IPS DF 6.9 (cell line): ENCODE results near the gene SPEG.

ENCODE experiments used
- DNase-seq: peaks from one replicate; pipeline ENCODE4 v3.0.0-alpha.2; 2013; ENCODE audit warnings: low read depth, low spot score
- H3K27ac ChIP-seq: one replicate; pipeline ENCODE4 v1.5.1; 2013; ENCODE audit warnings: low read length, control low read depth
- H3K27me3 ChIP-seq: 2 replicates; pipeline ENCODE4 v1.6.1; 2013; ENCODE audit warnings: mild to moderate bottlenecking, low read length; ENCODE audit not compliant: control insufficient read depth, insufficient read depth
- H3K36me3 ChIP-seq: 2 replicates; pipeline ENCODE4 v1.6.1; 2013; ENCODE audit warnings: low read length; ENCODE audit not compliant: control insufficient read depth, insufficient read depth
- H3K4me1 ChIP-seq: 2 replicates; pipeline ENCODE4 v1.6.1; 2013; ENCODE audit warnings: low read length; ENCODE audit not compliant: control insufficient read depth, insufficient read depth
- H3K4me3 ChIP-seq: 2 replicates; pipeline ENCODE4 v1.5.1; 2013; ENCODE audit warnings: mild to moderate bottlenecking, low read length
- H3K9me3 ChIP-seq: 2 replicates; pipeline ENCODE4 v1.6.1; 2013; ENCODE audit warnings: low read length, inconsistent platforms; ENCODE audit not compliant: control insufficient read depth, insufficient read depth
- WGBS: extraction: QIAGEN DNeasy Blood & Tissue Kit; methylation state at CpG from one replicate; pipeline ENCODE4 v1.1.7; 2013; ENCODE audit warnings: mixed read lengths, missing lambda C conversion rate; ENCODE audit not compliant: insufficient read length, insufficient coverage; 5-methylcytosine and 5-hydroxymethylcytosine counted together

SPEG gene

DNA sequence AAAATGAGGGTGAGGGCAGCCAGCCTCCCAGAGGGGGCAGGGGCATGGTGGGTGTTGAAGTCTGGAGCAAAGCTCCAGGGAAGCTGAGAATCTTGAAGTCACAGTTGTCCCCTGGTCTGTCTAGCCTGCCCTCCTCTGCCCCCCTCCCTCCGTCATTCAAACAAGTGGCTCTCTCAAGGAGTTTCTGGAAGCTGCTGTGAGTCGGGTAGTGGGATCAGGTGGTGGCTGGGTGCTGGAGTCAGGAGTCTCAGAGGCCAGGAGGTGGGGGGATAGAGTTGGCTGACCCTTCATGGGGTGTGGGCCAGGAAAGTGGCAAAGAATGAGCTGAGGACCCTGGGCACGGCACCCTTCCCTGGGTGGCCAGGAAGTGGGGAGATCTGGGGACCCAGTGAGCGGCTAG, 79.1 kb downstream of the SPEG start:
- no peaks in the 10 kb centered on the region for H3K9me3 ChIP-seq
- no peak overlapping the region for H3K27ac ChIP-seq
- no CpG with 5 or more reads among the region's 4 CpGs for WGBS
- no peak for DNase-seq
- H3K4me1 ChIP-seq = peaks cover 21% of the 10 kb centered on the region
- no peak overlapping the region for H3K4me3 ChIP-seq
- no peaks in the 10 kb centered on the region; the same call in 1 of the 2 replicates for H3K36me3 ChIP-seq
- H3K27me3 ChIP-seq = peaks cover 12% of the 10 kb centered on the region

- Histone ChIP-seq H3K27ac (no peak within 1 kb of the TSS), H3K36me3 (no peaks in the 10 kb centered on the region; the same call in 1 of the 2 replicates), H3K4me1 (peaks cover 19% of the 10 kb centered on the region), H3K27me3 (peaks cover 12% of the 10 kb centered on the region), H3K4me3 (no peak within 1 kb of the TSS), H3K9me3 (no peaks in the 10 kb centered on the region)
- no peak for DNase-seq
- no CpG with 5 or more reads among the region's 31 CpGs for WGBS
Measured at GRCh38 chr2:219514196-219514761, 79.6 kb downstream of the SPEG start, which contains the start of gene ASIC4. Gene ASIC4, plus strand, starts transcription at chr2:219514482. Its CDS starts 243 bp downstream, at chr2:219514725.

DNA sequence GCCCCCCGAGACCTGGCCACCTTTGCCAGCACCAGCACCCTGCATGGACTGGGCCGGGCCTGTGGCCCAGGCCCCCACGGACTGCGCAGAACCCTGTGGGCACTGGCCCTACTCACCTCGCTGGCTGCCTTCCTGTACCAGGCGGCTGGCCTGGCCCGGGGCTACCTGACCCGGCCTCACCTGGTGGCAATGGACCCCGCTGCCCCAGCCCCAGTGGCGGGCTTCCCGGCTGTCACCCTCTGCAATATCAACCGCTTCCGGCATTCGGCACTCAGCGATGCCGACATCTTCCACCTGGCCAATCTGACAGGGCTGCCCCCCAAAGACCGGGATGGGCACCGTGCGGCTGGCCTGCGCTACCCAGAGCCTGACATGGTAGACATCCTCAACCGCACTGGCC, 80.2 kb downstream of the SPEG start:
- H3K27me3 ChIP-seq = peaks cover 12% of the 10 kb centered on the region
- no CpG with 5 or more reads among the region's 21 CpGs for WGBS
- H3K9me3 ChIP-seq = no peaks in the 10 kb centered on the region
- H3K27ac ChIP-seq = no peak overlapping the region
- H3K4me3 ChIP-seq = no peak overlapping the region
- DNase-seq = no peak
- peaks cover 17% of the 10 kb centered on the region for H3K4me1 ChIP-seq
- no peaks in the 10 kb centered on the region; the same call in 1 of the 2 replicates for H3K36me3 ChIP-seq

DNA sequence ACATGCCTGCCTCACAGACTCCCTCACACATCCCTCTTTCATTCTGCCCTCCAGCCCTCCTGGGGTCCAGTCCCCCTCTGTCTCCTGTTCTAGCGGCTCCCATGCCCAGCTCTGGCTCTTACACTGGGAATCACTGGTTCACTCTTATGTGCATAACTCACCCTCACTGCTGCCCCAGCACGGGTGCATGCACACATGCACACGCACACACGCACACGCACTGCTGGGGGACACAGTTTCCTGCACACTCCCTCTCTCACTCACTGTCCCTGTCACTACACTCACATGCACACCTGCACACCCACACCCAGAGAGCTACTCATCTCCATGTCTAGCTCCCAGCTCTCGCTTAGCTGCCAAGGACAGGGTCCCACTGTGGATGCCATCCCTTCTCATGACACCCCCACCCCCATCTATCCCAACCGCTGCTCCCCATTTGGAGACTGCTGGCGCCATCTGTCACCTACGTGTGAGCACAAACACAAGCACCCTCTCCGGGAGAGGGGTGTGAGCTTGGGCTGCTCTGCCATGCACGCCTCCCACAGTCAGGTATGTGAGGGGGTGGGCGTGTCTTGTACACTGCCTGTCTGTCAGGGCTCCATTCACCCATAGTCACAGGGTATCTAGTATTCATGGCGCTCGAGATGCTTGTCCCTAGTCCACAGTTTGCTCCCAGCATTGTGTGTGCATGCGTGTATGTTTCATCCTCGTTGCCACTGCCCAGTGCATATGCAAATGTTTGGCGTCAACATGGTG, 81.4 kb downstream of the SPEG start:
- peaks cover 13% of the 10 kb centered on the region for H3K4me1 ChIP-seq
- no peaks in the 10 kb centered on the region; the same call in 1 of the 2 replicates for H3K36me3 ChIP-seq
- peaks cover 12% of the 10 kb centered on the region for H3K27me3 ChIP-seq
- no peak for DNase-seq
- no CpG with 5 or more reads among the region's 17 CpGs for WGBS
- H3K9me3 ChIP-seq = no peaks in the 10 kb centered on the region
- H3K27ac ChIP-seq = no peak overlapping the region
- no peak overlapping the region for H3K4me3 ChIP-seq

DNA sequence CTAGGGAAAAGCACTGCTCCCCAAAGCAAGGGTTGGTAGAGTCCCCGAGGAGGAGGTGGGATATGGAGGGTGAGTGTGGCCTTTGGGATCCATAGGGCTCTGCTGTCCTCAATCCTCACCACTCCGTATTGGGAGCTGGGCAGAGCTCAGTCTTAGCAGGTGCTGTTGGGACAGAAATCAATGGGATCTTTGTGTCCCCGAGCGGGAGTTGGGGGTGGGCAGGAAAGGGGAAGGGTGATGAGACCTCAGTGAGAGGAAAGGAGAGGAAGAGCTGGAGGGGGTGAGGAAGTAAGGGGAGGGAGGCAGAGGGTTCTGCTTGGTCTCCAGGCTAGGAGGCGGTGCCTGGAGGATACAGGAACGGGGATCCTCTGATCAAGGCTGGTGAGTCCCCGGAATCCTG, 82.2 kb downstream of the SPEG start:
- DNase-seq = no peak
- peaks cover 12% of the 10 kb centered on the region for H3K27me3 ChIP-seq
- no peaks in the 10 kb centered on the region for H3K9me3 ChIP-seq
- H3K4me1 ChIP-seq = peaks cover 18% of the 10 kb centered on the region
- no CpG with 5 or more reads among the region's 7 CpGs for WGBS
- H3K27ac ChIP-seq = no peak overlapping the region
- H3K4me3 ChIP-seq = no peak overlapping the region
- H3K36me3 ChIP-seq = no peaks in the 10 kb centered on the region; the same call in 1 of the 2 replicates

- DNase-seq = no peak
- Histone ChIP-seq H3K4me1 (peaks cover 12% of the 10 kb centered on the region), H3K4me3 (no peak overlapping the region), H3K36me3 (no peaks in the 10 kb centered on the region; the same call in 1 of the 2 replicates), H3K27ac (no peak overlapping the region), H3K27me3 (peaks cover 10% of the 10 kb centered on the region), H3K9me3 (no peaks in the 10 kb centered on the region)
- no CpG with 5 or more reads among the region's 10 CpGs for WGBS
Measured at GRCh38 chr2:219517954-219518778, 83.5 kb downstream of the SPEG start.

- Histone ChIP-seq H3K36me3 (no peaks in the 10 kb centered on the region; the same call in 1 of the 2 replicates), H3K9me3 (no peaks in the 10 kb centered on the region), H3K27ac (no peak overlapping the region), H3K27me3 (peaks cover 2% of the 10 kb centered on the region), H3K4me1 (peaks cover 9% of the 10 kb centered on the region), H3K4me3 (no peak overlapping the region)
- no CpG with 5 or more reads among the region's 9 CpGs for WGBS
- DNase-seq = no peak
Measured at GRCh38 chr2:219519526-219519916, 84.9 kb downstream of the SPEG start.

- Histone ChIP-seq H3K9me3 (no peaks in the 10 kb centered on the region), H3K27ac (no peak overlapping the region), H3K4me3 (no peak overlapping the region), H3K4me1 (peaks cover 9% of the 10 kb centered on the region), H3K36me3 (no peaks in the 10 kb centered on the region; the same call in 1 of the 2 replicates), H3K27me3 (peaks cover 2% of the 10 kb centered on the region)
- WGBS = no CpG with 5 or more reads among the region's 8 CpGs
- no peak for DNase-seq
Measured at GRCh38 chr2:219520079-219520478, 85.4 kb downstream of the SPEG start.

- Histone ChIP-seq H3K9me3 (no peaks in the 10 kb centered on the region), H3K27ac (no peak overlapping the region), H3K4me1 (peaks cover 8% of the 10 kb centered on the region), H3K36me3 (no peaks in the 10 kb centered on the region), H3K27me3 (no peaks in the 10 kb centered on the region; the same call in 1 of the 2 replicates), H3K4me3 (no peak overlapping the region)
- no CpG with 5 or more reads among the region's 14 CpGs for WGBS
- no peak for DNase-seq
Measured at GRCh38 chr2:219521066-219521880, 86.6 kb downstream of the SPEG start.
